GM03348 (cell line): ENCODE data around the gene PEX16.

Experiments
- DNase-seq: peaks from one replicate; pipeline ENCODE4 v3.0.0; 2012; ENCODE audit warnings: low spot score

Gene PEX16

GRCh38 chr11:45897556-45897955 is 20.1 kb downstream of the PEX16 start:
- DNase-seq: no peak

GRCh38 chr11:45896422-45896984 is 21.2 kb downstream of the PEX16 start:
- DNase-seq: no peak

DNA sequence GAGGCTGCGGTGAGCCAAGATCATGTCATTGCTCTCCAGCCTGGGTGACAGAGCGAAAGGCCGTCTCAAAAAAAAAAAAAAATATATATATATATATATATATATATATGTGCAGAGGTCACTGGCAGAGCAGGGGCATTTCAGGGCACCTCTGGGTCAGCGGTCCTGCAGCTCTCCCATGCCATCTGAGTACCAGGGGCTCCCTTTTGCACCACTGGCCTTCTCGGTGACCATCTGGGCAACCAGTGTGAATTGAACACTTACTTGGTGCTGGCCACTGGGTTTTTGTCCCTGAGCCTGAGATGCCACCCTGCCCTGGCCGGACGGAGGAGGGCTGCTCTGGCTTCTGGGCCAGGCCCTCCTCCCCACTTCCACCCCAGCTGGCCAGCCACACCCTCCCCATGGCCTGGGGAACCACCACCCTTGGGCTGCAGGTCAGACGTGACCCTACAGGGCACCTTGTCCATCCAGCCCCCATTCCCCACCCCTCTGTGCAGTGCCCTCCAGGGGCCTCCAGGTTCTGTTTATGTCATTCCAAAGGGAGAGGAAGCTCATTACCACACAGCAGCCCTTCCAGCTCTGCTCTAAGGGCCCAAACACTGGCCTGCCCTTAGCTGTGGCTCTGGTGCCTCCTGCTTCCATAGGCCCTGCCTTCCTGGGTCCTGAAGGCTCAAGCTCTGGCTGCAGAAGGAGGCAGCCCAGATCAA is 22.0 kb downstream of the PEX16 start:
- DNase-seq: no peak

GRCh38 chr11:45894555-45895247 is 23.0 kb downstream of the PEX16 start:
- no peak for DNase-seq

DNA sequence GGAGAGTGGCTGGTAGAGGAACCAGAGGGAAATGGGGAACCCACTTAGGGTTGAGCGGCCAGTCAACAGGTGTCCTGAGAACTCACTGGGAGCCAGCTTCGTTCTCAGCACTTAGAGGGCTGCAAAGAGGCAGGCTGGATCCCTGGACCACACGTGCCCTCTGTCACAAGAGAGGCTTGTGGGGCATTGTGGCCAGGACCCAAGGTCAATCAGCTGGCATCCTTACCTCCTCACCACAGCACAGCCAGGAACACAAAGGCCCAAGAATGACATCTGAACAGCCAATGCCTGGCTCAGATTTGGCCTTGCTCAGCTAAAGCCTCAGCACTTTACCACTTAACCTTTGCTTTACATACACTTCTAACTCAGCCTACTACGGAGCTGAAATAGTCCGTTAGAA is 24.8 kb downstream of the PEX16 start:
- DNase-seq: no peak

DNA sequence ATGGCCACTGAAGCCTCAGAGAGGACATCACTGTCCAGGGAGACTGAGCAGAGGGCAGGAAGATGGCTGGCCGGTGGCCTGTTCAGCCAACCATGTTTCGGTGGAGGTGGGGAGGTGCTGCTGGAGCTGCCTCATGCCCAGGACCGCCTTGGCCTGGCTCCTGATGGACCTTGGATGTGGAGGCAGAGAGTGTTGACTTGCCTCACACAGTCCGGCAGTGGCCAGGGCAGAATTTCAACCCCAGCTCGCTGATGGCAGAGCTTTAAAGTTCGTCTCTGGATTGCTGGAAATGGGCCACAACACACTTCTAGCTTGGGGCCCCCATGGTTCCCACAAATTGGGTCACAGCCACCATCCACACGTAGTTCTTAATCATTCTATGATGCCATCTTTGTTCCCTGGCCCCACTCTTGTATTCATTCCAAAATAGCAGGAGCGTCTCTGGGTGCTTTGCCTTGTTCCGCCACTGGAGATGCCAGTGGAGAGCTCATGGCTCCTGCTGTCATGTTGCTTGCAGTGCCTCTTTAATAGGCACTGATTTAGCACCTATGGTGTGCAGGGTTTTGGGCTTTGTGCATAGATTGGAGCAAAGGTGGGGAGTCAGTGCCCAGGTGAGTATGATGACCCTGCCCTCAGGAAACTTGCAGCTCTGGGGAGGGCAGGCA is 26.7 kb downstream of the PEX16 start:
- DNase-seq: no peak

- DNase-seq: no peak
Measured at GRCh38 chr11:45889966-45890365, 27.7 kb downstream of the PEX16 start.

GRCh38 chr11:45889555-45889954 is 28.1 kb downstream of the PEX16 start:
- DNase-seq: no peak

GRCh38 chr11:45887587-45887986 is 30.1 kb downstream of the PEX16 start:
- no peak for DNase-seq

GRCh38 chr11:45886816-45887520 is 30.7 kb downstream of the PEX16 start:
- DNase-seq: no peak

GRCh38 chr11:45885921-45886721 is 31.6 kb downstream of the PEX16 start:
- no peak for DNase-seq

- DNase-seq: peak; percentile 91
Measured at GRCh38 chr11:45885274-45885920, 32.3 kb downstream of the PEX16 start, which contains the start of gene MAPK8IP1. Gene MAPK8IP1 (plus strand): TSS chr11:45885651. CDS start chr11:45885821, 170 bp downstream.

GRCh38 chr11:45884596-45885185 is 33.0 kb downstream of the PEX16 start:
- no peak for DNase-seq

- no peak for DNase-seq
Measured at GRCh38 chr11:45881708-45882368, 35.8 kb downstream of the PEX16 start.

DNA sequence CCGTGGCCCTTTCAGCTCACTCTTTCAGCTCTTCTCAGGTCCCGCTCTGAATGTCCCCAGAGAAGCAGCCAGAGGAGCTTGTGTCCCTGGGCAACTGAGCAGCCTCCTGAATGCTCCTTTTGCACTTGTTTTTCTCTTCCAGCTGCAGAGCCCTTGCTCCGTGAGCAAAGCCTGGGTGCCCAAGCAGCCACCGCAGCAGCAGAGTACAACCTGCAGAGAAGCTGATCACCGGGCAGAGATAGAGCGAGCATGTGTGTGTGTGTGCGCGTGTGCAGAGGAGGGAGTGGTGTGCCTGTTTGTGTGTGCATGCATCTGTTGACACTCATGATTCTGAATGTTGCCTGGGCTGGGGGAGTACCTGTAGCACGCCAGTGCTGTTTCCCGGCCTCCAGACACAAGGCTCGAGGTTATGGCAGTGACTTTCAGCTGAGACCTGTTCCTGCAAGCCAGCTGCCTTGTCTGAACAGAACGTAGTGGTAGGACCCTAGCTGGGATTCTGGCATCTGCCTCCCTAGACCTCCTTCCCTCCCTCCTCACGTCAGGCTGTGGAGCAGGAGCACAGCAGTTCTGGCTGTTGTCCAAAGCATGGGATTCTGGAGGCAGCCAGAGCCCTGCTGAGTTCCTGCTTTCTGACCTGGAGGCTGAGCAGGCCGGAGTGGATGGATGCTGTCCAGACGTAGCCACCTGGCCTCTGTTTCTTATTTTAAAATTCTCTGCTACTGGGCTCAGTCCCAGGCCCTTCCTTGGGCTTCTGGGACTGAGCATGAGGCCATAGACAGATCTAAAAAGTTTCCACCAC is 36.7 kb downstream of the PEX16 start:
- DNase-seq: no peak

DNA sequence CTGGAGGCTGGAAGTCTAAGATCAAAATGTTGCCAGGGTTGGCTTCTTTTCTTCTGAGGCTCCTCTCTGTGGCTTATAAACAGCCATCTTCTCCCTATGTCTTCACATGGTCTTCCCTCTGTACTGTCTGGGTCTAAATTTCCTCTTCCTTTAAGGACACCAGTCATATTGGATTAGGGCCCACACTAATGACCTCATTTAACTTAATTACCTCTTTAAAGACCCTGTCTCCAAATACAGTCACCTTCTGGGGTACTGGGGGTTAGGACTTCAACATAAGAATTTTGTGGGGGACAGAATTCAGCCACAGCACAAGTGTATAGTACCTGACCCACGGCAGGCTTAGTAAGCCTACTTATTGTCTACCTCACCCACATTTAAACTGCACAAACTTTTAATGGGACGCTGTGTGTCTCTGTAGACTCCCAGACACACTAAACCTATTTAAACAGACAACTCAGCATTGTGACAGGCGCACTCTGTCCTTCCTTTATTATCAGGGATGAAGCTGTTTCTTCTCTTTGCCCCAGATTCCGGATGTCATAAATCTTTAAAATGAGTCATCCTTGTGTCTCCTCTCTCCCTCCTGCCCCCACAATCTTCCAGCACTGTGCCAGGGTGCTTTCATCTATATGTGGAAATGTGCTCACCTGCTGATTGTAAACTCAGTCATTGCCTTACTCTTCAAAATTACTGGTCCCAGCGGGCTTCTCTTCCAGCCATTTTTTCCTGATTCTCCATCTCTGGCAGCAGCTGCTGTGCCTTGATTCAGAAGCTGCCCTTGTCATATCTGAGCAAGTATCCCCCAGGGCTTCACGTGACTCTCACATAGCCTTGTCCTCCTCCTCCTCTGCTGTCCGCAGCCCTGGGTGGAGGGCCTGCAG is 37.6 kb downstream of the PEX16 start:
- DNase-seq: no peak

DNA sequence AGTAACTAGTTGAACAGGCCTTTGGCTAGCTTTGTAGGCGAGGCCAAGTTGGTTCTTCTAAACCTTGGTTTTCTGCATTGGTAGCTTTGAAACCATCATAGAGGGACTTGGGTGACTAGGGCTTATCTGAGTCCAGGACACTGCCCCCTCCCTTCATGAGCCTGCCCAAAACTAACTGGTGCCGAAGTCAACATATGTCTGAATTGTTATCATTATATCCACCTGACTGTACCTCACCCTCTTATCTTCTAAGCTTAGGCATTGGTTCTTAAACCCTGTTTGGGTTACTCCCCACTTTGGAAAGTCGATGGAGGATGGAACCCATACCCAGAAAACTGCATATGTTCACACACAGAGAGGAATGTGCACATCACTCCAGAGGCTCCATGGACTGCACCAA is 39.8 kb downstream of the PEX16 start:
- no peak for DNase-seq

GRCh38 chr11:45877221-45877620 is 40.5 kb downstream of the PEX16 start:
- DNase-seq: no peak
